CD4-positive, alpha-beta T cell (primary cell): ENCODE results near the gene FKBP7. TPM values are rescaled to one million over a fixed set of nuclear protein-coding genes. Genes with fewer than 3 reads are reported as not detected.

Source experiments
- ATAC-seq: fragments of 200-7000 bp; cut with Tn5 transposase; one replicate; pipeline ENCODE4 v1.10.0; 2022; ENCODE audit warnings: mild to moderate bottlenecking; ENCODE audit not compliant: poor library complexity
- CTCF ChIA-PET: fragments of 350-600 bp; sonication (Branson Sonifier 250); formaldehyde crosslinking; loops from one replicate; lab custom pipeline; 2021; ENCODE audit warnings: antibody characterized with exemption, inconsistent platforms; lab: Charles Lee
- POLR2A ChIA-PET: fragments of 350-600 bp; sonication (Branson Sonifier 250); formaldehyde crosslinking; loops from one replicate; lab custom pipeline; 2021; ENCODE audit warnings: antibody characterized with exemption, inconsistent platforms; lab: Charles Lee
- DNase-seq, 14 experiments: peaks; one replicate each; pipeline ENCODE4 v3.0.0-alpha.2; 2013 to 2020; ENCODE audit warnings: mixed read lengths in 2 of 14
- H3K27ac ChIP-seq, 2 donors: one replicate each; pipeline versions ENCODE4 v1.5.1 to v1.7.0; 2013; ENCODE audit warnings: low read length in 2 of 2, low read depth in 1 of 2, mild to moderate bottlenecking in 1 of 2
- H3K27me3 ChIP-seq, 2 experiments: 1 replicate in 1 of 2; 2 replicates in 1 of 2; pipeline versions ENCODE4 v1.6.1 to v1.7.0; 2013; ENCODE audit warnings: low read length in 2 of 2, control low read depth in 1 of 2, mild to moderate bottlenecking in 1 of 2, moderate library complexity in 1 of 2; ENCODE audit not compliant: insufficient read depth in 2 of 2, control insufficient read depth in 1 of 2
- H3K36me3 ChIP-seq: one replicate; pipeline ENCODE4 v1.6.1; 2013; ENCODE audit warnings: low read length, control low read depth; ENCODE audit not compliant: insufficient read depth
- H3K4me1 ChIP-seq: one replicate; pipeline ENCODE4 v1.6.1; 2013; ENCODE audit warnings: low read length, control low read depth; ENCODE audit not compliant: insufficient read depth
- H3K4me3 ChIP-seq: one replicate; pipeline ENCODE4 v1.5.1; 2013; ENCODE audit warnings: mild to moderate bottlenecking, low read length, moderate library complexity
- H3K9me3 ChIP-seq, 2 experiments: 1 replicate in 1 of 2; 2 replicates in 1 of 2; pipeline versions ENCODE4 v1.6.1 to v1.7.0; 2013; ENCODE audit warnings: low read length in 2 of 2, mild to moderate bottlenecking in 2 of 2, control low read depth in 1 of 2, moderate library complexity in 1 of 2; ENCODE audit not compliant: control insufficient read depth in 1 of 2, insufficient read depth in 1 of 2
- H3K27ac Mint-ChIP-seq: one replicate; pipeline ENCODE4 v1.8.0; 2020; ENCODE audit warnings: mixed read lengths
- H3K27me3 Mint-ChIP-seq: one replicate; pipeline ENCODE4 v1.8.0; 2021; ENCODE audit warnings: mixed read lengths
- H3K36me3 Mint-ChIP-seq: one replicate; pipeline ENCODE4 v1.8.0; 2021; ENCODE audit warnings: low read depth, mixed read lengths
- H3K4me1 Mint-ChIP-seq: one replicate; pipeline ENCODE4 v1.8.0; 2021; ENCODE audit warnings: low read depth, mixed read lengths
- H3K4me3 Mint-ChIP-seq: one replicate; pipeline ENCODE4 v1.8.0; 2020; ENCODE audit warnings: mild to moderate bottlenecking, mixed read lengths
- H3K9me3 Mint-ChIP-seq: one replicate; pipeline ENCODE4 v1.8.0; 2020; ENCODE audit warnings: mixed read lengths
- CTCF ChIP-seq: fragments of 200-600 bp; IDR thresholded peaks from one replicate; pipeline ENCODE4 v1.8.0; 2022; ENCODE audit warnings: antibody characterized with exemption, mild to moderate bottlenecking
- intact Hi-C, 2 experiments: fragments of 100-400 bp; cut with DNase I in 1 of 2; cut with micrococcal nuclease in 1 of 2; formaldehyde crosslinking; loops; one replicate each; pipeline versions ENCODE4 v1.15.1 to v1.9.0; 2023 to 2025; cut with DNase I, micrococcal nuclease
- total RNA-seq, 174 experiments: library from RNA in 2 of 174; stranded (reverse) in 2 of 174; gene quantifications; one replicate each; pipeline ENCODE4 v1.2.3 and lab custom pipeline; 2021 to 2026

FKBP7 gene
- total RNA-seq, 2 experiments from 2014 or later: 0.25 to 0.55 TPM

DNA sequence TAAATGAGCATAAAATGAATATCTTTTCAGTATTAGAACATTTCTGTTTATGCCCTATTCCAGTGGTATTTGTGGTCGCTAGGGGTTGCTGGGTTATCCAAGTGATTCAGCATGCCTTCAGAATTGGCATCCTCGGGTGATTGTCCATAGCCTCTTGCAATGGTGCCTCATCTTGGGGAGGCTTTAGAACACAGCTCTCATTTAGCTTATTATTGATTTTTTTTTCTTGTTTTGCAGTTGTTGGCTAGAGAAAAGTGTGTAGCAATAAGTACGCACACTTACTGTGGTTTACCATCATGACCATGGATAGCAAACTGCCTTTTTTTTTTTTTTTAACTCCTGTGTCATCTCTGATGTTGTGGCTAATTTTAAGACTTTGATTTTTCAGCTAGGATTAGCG, 35.5 kb upstream of the FKBP7 start:
- H3K4me3 Mint-ChIP-seq: no peak overlapping the region
- no peak for ATAC-seq
- no peaks in the 10 kb centered on the region for H3K9me3 Mint-ChIP-seq
- no peak overlapping the region for H3K27ac Mint-ChIP-seq
- H3K27me3 Mint-ChIP-seq: no peaks in the 10 kb centered on the region
- Histone ChIP-seq H3K27me3 (no peaks in the 10 kb centered on the region), H3K4me3 (no peak overlapping the region), H3K9me3 (no peaks in the 10 kb centered on the region), H3K27ac (no peak overlapping the region), H3K36me3 (peaks cover 11% of the 10 kb centered on the region), H3K4me1 (no peaks in the 10 kb centered on the region)
- peaks cover 17% of the 10 kb centered on the region for H3K4me1 Mint-ChIP-seq
- DNase-seq: no peak
- ChIA-PET CTCF (no interaction called here), POLR2A (no interaction called here)
- H3K36me3 Mint-ChIP-seq: peaks cover 56% of the 10 kb centered on the region
- no peak for TF ChIP-seq CTCF
- intact Hi-C loops: no loop called here

- Mint-ChIP-seq H3K9me3 (no peaks in the 10 kb centered on the region), H3K4me3 (no peak overlapping the region), H3K4me1 (peaks cover 17% of the 10 kb centered on the region), H3K27me3 (no peaks in the 10 kb centered on the region), H3K36me3 (peaks cover 54% of the 10 kb centered on the region), H3K27ac (no peak overlapping the region)
- no peaks in the 10 kb centered on the region for H3K27me3 ChIP-seq
- no peak overlapping the region for H3K27ac ChIP-seq
- ChIA-PET POLR2A (no interaction called here), CTCF (interaction anchor here (0.6 to 1.7 kb wide), 2 partner anchors 10 to 23 kb away, joined by 5 to 12 read pairs; no protein-coding TSS in a partner anchor)
- intact Hi-C loops: no loop called here
- H3K4me1 ChIP-seq: no peaks in the 10 kb centered on the region
- peaks cover 6% of the 10 kb centered on the region for H3K36me3 ChIP-seq
- no peak for DNase-seq
- TF ChIP-seq CTCF: no peak
- no peaks in the 10 kb centered on the region for H3K9me3 ChIP-seq
- H3K4me3 ChIP-seq: no peak overlapping the region
- ATAC-seq: no peak
Measured at GRCh38 chr2:178512484-178512883, 34.1 kb upstream of the FKBP7 start.

GRCh38 chr2:178510384-178510783, 32.0 kb upstream of the FKBP7 start:
- H3K27me3 ChIP-seq: no peaks in the 10 kb centered on the region
- ChIA-PET POLR2A (no interaction called here), CTCF (no interaction called here)
- no peaks in the 10 kb centered on the region for H3K9me3 ChIP-seq
- no peak for TF ChIP-seq CTCF
- peaks cover 17% of the 10 kb centered on the region for H3K4me1 Mint-ChIP-seq
- H3K27ac Mint-ChIP-seq: no peak overlapping the region
- H3K27me3 Mint-ChIP-seq: no peaks in the 10 kb centered on the region
- intact Hi-C loops: no loop called here
- peaks cover 20% of the 10 kb centered on the region for H3K36me3 ChIP-seq
- H3K36me3 Mint-ChIP-seq: peaks cover 66% of the 10 kb centered on the region
- H3K4me3 Mint-ChIP-seq: no peak overlapping the region
- H3K4me3 ChIP-seq: no peak overlapping the region
- DNase-seq (no peak), ATAC-seq (no peak)
- H3K4me1 ChIP-seq: no peaks in the 10 kb centered on the region
- H3K27ac ChIP-seq: no peak overlapping the region
- no peaks in the 10 kb centered on the region for H3K9me3 Mint-ChIP-seq
